GM19372 (cell line): ENCODE results near the gene MIF4GD.
"Not testable (repeated sequence)": the region's sequence is repeated elsewhere in the genome, so short reads cannot be mapped to it uniquely, and the experiment has no call there.

Experiments used
- ATAC-seq: cut with Tn5 transposase; IDR thresholded peaks from one replicate; pipeline ENCODE4 v1.9.1; 2021; ENCODE audit warnings: mild to moderate bottlenecking, low read depth, moderate library complexity; ENCODE audit not compliant: unreplicated experiment

Gene MIF4GD

GRCh38 chr17:75289115-75289831 lies 18.2 kb upstream of the MIF4GD start, which contains the start of gene SLC25A19:
Gene SLC25A19 (minus strand): TSS chr17:75289433. CDS start chr17:75286764, 2,669 bp downstream.
- peak; percentile 89 for ATAC-seq

- peak; percentile 7 for ATAC-seq
Measured at GRCh38 chr17:75288770-75289114, 17.7 kb upstream of the MIF4GD start.

GRCh38 chr17:75288359-75288758 lies 17.3 kb upstream of the MIF4GD start:
- no peak for ATAC-seq

- no peak for ATAC-seq
Measured at GRCh38 chr17:75287221-75287620, 16.2 kb upstream of the MIF4GD start.

GRCh38 chr17:75285123-75285522 lies 14.1 kb upstream of the MIF4GD start:
- no peak for ATAC-seq

GRCh38 chr17:75280189-75280588 lies 9.2 kb upstream of the MIF4GD start:
- not testable (repeated sequence) for ATAC-seq

- ATAC-seq: no peak
Measured at GRCh38 chr17:75277664-75278071, 6.6 kb upstream of the MIF4GD start.

GRCh38 chr17:75273977-75274708 lies 3.1 kb upstream of the MIF4GD start:
- ATAC-seq: no peak

- no peak for ATAC-seq
Measured at GRCh38 chr17:75272848-75273184, 1.8 kb upstream of the MIF4GD start.

GRCh38 chr17:75271955-75272847 lies 1.2 kb upstream of the MIF4GD start:
- ATAC-seq: no peak

GRCh38 chr17:75271233-75271954 lies 363 bp upstream of the MIF4GD start:
- peak; percentile 81 for ATAC-seq

- peak; percentile 33 for ATAC-seq
Measured at GRCh38 chr17:75270218-75270965, 639 bp downstream of the MIF4GD start.

GRCh38 chr17:75269844-75270217 lies 1.2 kb downstream of the MIF4GD start:
- ATAC-seq: no peak

- ATAC-seq: no peak
Measured at GRCh38 chr17:75267411-75268232, 3.4 kb downstream of the MIF4GD start.

- no peak for ATAC-seq
Measured at GRCh38 chr17:75267153-75267410, 3.9 kb downstream of the MIF4GD start.

- ATAC-seq: no peak
Measured at GRCh38 chr17:75266316-75267152, 4.5 kb downstream of the MIF4GD start.

GRCh38 chr17:75265614-75266315 lies 5.3 kb downstream of the MIF4GD start:
- no peak for ATAC-seq

- no peak for ATAC-seq
Measured at GRCh38 chr17:75263055-75263454, 8.0 kb downstream of the MIF4GD start.
